NB4 (cell line): Measurements from ENCODE around the gene PERM1.

Experiments
- MYC ChIP-seq: IDR thresholded peaks from 2 replicates; pipeline ENCODE4 v1.6.1; 2011; ENCODE audit warnings: low read depth, low read length
- POLR2A ChIP-seq: IDR thresholded peaks from 2 replicates; pipeline ENCODE4 v1.6.1; 2011; ENCODE audit warnings: mild to moderate bottlenecking; ENCODE audit not compliant: insufficient read length; ENCODE audit errors: extremely low read depth
- TF ChIP-seq, protein P1 (sequence below): IDR thresholded peaks from one replicate; pipeline ENCODE4 v1.5.1; 2012; ENCODE audit warnings: low read depth, low read length
- TF ChIP-seq, protein P2 (sequence below): IDR thresholded peaks from 2 replicates; pipeline ENCODE4 v1.6.1; 2011; ENCODE audit warnings: low read depth, low read length

DNA sequence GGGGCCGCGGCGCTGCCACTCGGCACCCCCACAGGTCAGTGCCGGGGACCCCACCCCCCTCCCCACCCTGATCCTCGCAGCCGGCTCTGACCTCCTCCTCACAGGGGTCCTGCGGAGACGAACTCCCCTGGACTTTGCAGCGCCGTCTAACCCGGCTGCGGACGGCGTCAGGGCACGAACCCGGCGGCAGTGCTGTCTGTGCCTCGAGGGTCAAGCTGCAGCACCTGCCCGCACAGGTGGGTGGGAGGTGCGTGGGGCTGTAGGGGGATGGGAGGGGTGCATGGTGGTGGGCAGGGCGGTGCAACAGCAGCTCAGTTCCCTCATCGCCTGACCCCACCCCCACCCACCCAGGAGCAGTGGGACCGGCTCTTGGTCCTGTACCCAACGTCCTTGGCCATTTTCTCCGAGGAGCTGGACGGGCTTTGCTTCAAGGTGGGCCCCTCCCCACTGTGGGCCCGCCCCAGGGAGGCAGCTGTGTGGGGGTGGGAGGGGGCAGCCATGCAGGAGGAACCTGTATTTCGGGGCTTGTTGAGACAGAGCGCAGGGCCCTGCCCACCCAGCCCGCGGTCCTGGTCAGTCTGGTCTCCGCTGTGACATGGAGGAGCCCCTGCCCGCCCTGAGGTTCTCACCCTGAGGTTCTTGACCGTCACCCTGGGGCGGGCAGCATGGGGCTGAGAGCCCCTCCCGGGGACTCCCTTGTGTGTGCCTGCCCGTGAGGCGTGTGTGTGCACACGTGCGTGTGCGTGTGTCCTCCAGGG, 10.7 kb downstream of the PERM1 start:
- TF ChIP-seq, protein P1, sequence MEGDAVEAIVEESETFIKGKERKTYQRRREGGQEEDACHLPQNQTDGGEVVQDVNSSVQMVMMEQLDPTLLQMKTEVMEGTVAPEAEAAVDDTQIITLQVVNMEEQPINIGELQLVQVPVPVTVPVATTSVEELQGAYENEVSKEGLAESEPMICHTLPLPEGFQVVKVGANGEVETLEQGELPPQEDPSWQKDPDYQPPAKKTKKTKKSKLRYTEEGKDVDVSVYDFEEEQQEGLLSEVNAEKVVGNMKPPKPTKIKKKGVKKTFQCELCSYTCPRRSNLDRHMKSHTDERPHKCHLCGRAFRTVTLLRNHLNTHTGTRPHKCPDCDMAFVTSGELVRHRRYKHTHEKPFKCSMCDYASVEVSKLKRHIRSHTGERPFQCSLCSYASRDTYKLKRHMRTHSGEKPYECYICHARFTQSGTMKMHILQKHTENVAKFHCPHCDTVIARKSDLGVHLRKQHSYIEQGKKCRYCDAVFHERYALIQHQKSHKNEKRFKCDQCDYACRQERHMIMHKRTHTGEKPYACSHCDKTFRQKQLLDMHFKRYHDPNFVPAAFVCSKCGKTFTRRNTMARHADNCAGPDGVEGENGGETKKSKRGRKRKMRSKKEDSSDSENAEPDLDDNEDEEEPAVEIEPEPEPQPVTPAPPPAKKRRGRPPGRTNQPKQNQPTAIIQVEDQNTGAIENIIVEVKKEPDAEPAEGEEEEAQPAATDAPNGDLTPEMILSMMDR = no peak
- TF ChIP-seq POLR2A (no peak), MYC (no peak)
- TF ChIP-seq, protein P2, sequence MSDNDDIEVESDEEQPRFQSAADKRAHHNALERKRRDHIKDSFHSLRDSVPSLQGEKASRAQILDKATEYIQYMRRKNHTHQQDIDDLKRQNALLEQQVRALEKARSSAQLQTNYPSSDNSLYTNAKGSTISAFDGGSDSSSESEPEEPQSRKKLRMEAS = no peak
